Right ventricle myocardium inferior (tissue), 1 donor: Measurements from ENCODE around the gene SUMF2. TPM values are rescaled to one million over a fixed set of nuclear protein-coding genes. Genes with fewer than 3 reads are reported as not detected.
"Not testable (repeated sequence)": the region's sequence is repeated elsewhere in the genome, so short reads cannot be mapped to it uniquely, and the experiment has no call there.

Source experiments
- ATAC-seq: fragments of 200-7000 bp; cut with Tn5 transposase; one replicate; pipeline ENCODE4 v1.9.1; 2020; ENCODE audit warnings: mild to moderate bottlenecking, moderate library complexity
- DNase-seq: peaks from one replicate; pipeline ENCODE4 v3.0.0; 2021; ENCODE audit errors: missing footprints
- intact Hi-C: fragments of 100-400 bp; cut with DNase I; formaldehyde crosslinking; loops from one replicate; pipeline ENCODE4 v1.11.0; 2022
- total RNA-seq: library from RNA; stranded (reverse); fragmentation: NEBNext Ultra II Directional; extraction: Animal tissue kit (Norgen Biotek cat#: 25700); gene quantifications from one replicate; pipeline ENCODE4 v1.2.1, GENCODE V29; 2021
- donor health status: DM: no; HTN: yes; CAD: no; lungs with severe emphysema.

SUMF2 gene
- total RNA-seq, 1 donor from 2014 or later, result 33.1 TPM

GRCh38 chr7:56051339-56052191 lies 12.5 kb upstream of the SUMF2 start, which contains the start of the genes CCT6A and PSPH:
CCT6A (plus strand) TSS chr7:56051765; CDS start chr7:56051849, 84 bp downstream.
PSPH (minus strand) TSS chr7:56051444; CDS start chr7:56021212, 30,232 bp downstream.
- DNase-seq, result peak; percentile 99
- intact Hi-C loops, result loop anchor here (1.0 to 5.0 kb wide), 4 partner anchors 13 to 164 kb away; partner anchors contain the start of genes CHCHD2, SUMF2 and ZNF713
- ATAC-seq, result peak; percentile 100

DNA sequence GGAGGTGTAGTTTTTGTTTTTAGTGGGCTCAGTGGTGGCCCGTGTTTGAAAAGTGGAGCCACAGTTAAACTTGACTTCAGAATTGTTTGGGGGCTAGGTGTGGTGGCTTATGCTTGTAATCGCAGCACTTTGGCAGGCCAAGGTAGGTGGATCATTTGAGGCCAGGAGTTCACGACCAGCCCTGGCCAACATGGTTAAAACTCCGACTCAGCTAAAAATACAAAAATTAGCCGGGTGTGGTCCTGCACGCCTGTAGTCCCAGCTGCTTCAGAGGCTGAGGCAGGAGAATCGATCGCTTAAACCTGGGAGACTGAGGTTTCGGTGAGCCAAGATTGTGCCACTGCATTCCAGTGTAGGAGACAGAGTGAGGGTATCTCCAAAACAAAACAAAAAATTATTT lies 10.7 kb upstream of the SUMF2 start:
- no peak for ATAC-seq
- intact Hi-C loops, result loop anchor here (5.0 kb wide), 3 partner anchors 54 to 166 kb away; partner anchors contain the start of genes CHCHD2 and ZNF713
- no peak for DNase-seq

GRCh38 chr7:56053993-56054392 lies 10.1 kb upstream of the SUMF2 start:
- ATAC-seq (no peak), DNase-seq (no peak)
- intact Hi-C loops, result loop anchor here (5.0 kb wide), 3 partner anchors 53 to 167 kb away; partner anchors contain the start of genes CHCHD2 and ZNF713

DNA sequence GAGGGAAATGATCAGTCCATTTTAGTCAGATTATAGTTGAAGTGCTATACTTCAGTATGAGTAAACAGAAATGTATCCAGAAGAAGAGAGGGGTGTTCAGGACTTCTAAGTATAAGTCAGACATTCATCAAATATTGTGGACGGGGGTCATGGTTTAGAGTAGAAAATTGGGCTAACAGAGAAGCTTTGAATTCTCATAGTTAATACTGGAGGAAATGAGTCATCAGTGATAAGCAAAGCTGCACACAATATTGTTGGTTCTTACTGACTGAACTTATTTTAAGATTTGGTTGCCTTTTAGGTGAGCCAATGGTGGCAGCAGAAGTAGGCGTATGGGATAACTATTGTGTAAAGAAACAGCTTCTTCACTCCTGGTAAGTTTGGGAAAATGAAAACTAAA lies 1.7 kb upstream of the SUMF2 start:
- DNase-seq (no peak), ATAC-seq (no peak)
- intact Hi-C loops, result no loop called here

DNA sequence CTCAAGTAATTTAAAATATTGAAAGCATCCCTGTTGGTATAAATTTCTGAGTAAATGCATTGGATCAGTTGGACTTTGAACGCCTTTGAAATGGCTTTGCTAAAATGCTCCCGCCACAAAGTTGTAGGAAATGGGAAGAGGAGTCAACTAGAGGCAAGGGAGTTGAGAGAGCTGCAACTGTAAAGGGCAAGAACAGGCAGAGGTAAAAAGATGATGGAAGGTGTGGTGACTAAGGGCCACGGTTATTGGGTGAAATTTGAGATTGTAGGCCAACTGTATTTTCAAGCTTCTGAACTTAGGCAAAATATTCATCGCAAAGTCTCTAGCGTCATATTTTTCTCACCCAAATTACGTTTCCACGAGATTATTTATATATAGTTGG lies 595 bp upstream of the SUMF2 start:
- intact Hi-C loops, result no loop called here
- no peak for ATAC-seq
- no peak for DNase-seq

GRCh38 chr7:56066376-56066775 lies 2.3 kb downstream of the SUMF2 start:
- DNase-seq, ATAC-seq, intact Hi-C loops: not testable (repeated sequence)

GRCh38 chr7:56074371-56074791 lies 10.3 kb downstream of the SUMF2 start:
- ATAC-seq (peak; percentile 91), DNase-seq (peak; percentile 93)
- intact Hi-C loops, result loop anchor here (1.0 to 5.0 kb wide), 2 partner anchors 72 to 433 kb away; no protein-coding TSS in a partner anchor

DNA sequence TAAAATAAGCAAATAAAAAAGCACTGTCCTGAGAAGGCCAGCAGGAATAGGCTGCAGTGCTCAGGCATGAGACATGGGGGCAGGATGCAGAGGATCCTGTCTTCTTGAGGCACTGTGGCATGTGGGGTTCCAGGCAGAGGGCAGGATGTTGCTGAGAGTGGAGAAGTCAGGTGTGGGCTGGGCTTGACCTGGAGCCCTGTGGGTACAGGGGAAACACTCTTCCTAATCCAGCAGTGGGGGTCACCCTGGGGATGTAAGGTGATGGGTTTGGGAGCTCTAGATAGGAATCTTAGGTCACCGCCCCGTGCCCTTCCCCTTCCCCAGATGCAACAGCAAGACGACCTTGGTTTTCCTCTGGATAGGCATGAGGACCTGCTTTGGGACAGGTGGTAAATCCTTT lies 13.6 kb downstream of the SUMF2 start:
- intact Hi-C loops, result no loop called here
- no peak for DNase-seq
- no peak for ATAC-seq

DNA sequence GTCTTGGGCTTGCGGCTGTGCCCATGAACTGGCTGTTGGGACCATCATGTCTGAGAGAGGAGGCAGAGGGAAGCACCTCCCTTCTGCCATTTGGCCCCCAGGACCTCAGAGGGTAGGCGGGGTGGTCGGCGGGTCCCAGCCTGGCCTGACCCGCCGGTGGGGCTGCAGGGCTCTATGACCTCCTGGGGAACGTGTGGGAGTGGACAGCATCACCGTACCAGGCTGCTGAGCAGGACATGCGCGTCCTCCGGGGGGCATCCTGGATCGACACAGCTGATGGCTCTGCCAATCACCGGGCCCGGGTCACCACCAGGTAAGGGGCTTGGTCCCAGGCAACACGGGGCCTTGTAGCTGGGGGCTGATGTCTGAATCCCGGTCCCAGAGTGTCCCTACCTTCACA lies 14.1 kb downstream of the SUMF2 start:
- DNase-seq, result no peak
- ATAC-seq, result no peak
- intact Hi-C loops, result no loop called here

GRCh38 chr7:56079450-56080185 lies 15.5 kb downstream of the SUMF2 start:
- ATAC-seq (peak; percentile 88), DNase-seq (peak; percentile 91)
- intact Hi-C loops, result loop anchor here (1.0 kb wide), 1 partner anchor 14 kb away; no protein-coding TSS in a partner anchor

DNA sequence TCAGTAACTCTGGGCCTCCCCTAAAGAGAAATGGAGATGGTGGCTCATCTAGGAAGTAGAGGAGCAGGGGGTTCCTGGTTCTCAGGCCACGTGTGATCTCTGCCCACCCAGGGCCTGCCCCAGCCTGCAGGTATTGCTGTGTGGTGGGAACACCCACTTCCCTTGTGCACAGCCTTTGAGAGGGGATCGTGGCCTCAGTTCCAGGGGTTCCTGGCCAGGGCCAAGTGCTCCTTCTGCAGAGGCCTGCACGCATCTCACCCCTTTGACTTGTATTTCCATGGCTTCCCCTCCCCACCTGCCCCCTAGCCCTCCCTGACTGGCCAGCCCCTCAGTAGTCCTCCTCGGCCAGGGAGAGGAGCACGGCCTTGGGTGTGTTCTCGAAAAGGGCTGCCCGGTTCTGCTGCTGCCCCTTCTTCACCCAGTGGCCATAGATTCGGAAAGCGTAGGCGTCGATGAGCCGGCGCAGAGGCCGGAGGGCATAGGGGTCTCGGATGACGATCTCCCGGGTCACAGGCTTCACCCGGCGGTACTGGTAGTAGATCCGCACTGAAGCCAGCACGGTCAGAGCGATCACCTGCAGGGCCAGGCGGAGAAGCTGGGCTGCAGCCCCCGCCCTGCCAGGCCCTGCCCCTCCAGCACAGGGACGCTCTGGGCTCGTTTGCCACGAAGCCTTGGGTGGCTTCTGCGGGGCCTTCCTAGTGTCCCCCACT lies 16.8 kb downstream of the SUMF2 start:
- ATAC-seq, intact Hi-C loops, DNase-seq: not testable (repeated sequence)

DNA sequence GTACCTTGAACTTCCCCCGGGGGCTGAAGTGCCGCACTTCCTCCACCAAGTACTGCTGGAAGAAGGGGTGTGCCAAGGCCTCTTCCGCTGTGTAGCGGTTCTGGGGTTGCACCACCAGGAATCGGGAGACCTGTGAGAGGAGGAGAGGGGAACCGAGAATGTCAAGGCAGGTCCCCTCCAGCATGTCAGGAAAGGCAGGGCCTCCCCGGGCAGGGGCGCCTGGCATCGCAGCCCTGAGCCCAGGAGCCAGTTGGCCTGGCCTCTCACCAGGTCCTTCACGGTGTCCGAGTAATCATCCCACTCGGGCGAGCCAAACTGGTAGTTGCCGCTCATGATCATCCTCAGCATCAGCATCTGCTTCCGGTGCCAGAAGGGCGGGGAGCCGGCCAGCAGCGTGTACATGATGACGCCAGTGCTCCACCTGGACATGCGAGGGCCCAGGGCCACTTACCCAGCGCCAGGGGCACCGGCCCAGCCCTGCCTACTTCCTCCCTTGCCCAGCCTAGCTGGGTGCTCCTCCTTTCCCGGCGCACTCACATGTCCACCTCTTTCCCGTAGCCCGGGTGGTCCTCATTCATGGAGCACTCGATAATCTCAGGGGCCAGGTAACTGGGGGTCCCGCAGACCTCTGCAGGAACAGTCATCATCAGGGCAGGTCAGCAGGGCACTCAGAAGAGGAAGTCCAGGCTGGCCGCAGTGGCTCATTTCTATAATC lies 17.7 kb downstream of the SUMF2 start:
- DNase-seq (peak; percentile 61), ATAC-seq (no peak)
- intact Hi-C loops, result no loop called here

GRCh38 chr7:56083150-56083785 lies 19.2 kb downstream of the SUMF2 start:
- ATAC-seq (peak; percentile 40), DNase-seq (peak; percentile 81)
- intact Hi-C loops, result no loop called here

- ATAC-seq (no peak), DNase-seq (no peak)
- intact Hi-C loops, result no loop called here
Observed at GRCh38 chr7:56086761-56087160, 22.7 kb downstream of the SUMF2 start.

DNA sequence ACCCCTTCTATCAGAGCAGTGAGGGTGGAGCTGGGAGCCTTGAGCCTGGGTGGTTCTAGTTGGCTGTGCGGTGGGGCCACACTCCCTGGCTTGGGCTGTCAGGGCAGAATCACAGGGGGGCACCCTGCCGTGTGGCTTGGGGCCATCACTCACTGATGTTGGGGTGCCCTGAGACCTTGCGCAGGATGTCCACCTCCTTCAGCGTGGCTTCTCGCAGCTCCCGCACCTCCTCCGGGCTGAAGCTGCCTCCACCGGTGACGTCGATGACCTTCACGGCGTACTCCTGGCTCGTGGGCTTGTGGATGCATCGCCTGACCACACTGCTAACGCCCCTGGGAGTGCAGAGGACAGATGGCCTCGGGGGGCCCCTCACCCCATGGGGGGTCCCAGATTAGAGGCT lies 23.4 kb downstream of the SUMF2 start:
- ATAC-seq (no peak), DNase-seq (no peak)
- intact Hi-C loops, result no loop called here

- peak; percentile 84 for DNase-seq
- intact Hi-C loops, result no loop called here
- ATAC-seq, result peak; percentile 92
Observed at GRCh38 chr7:56091591-56091990, 27.5 kb downstream of the SUMF2 start.

DNA sequence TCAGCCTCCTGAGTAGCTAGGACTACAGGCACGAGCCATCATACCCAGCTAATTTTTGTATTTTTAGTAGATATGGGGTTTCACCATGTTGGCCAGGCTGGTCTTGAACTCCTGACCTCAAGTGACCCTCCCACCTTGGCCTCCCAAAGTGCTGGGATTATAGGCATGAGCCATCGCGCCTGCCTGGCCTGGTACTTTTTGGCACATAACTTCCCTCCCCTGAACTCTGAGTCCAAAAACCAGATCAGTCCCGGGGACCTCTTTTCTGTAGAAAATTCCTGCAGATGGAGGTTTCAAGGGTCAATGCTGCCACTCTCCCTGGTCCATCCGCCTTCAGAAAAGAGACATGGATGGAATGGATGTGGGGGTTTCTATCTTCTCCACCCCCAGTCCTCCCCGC lies 28.3 kb downstream of the SUMF2 start:
- peak; percentile 21 for ATAC-seq
- intact Hi-C loops, DNase-seq: not testable (repeated sequence)
